ENCODE results near the gene KCNK2. TPM values are rescaled to one million over a fixed set of nuclear protein-coding genes. Genes with fewer than 3 reads are reported as not detected.

KCNK2 gene
- total RNA-seq, 1 experiment from 2014 or later: 0.44 TPM

DNA sequence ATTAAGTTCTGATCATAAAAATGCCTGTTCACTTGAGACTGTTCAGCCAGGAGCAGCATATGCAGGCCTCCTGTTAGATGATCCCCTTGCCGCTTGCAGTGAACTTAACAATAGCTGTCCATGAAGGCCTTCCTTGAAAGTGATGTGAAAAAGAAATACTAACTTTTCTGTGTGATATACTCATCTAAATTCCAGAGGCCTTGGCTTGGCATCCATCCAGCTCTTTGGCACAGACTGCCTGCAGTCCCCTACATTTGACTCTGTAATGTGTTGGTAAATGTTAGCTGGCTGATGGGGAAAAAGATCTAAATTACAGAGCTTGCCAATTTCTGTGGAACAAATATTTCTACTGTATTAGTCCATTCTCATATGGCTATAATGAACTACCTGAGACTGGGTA lies 73.7 kb downstream of the KCNK2 start:
- DNase-seq: no peak
- Histone ChIP-seq H3K9ac (ENCODE audit: extremely low read depth, insufficient read length, low read length) (no peak overlapping the region), H2AK5ac (ENCODE audit: insufficient read length, low read length) (no peak overlapping the region), H2BK120ac (ENCODE audit: low read depth, low read length, poor library complexity, severe bottlenecking) (no peak overlapping the region), H3K4me1 (ENCODE audit: insufficient read depth, low read length) (no peaks in the 10 kb centered on the region), H3K79me2 (ENCODE audit: insufficient read depth, low read length) (no peaks in the 10 kb centered on the region), H4K91ac (ENCODE audit: insufficient read length, low read depth, low read length) (no peak overlapping the region), H3K27me3 (ENCODE audit: insufficient read depth, low read length) (no peaks in the 10 kb centered on the region), H3K14ac (ENCODE audit: insufficient read depth, low read length) (no peak overlapping the region), H3K23me2 (ENCODE audit: insufficient read length, low read depth, low read length, poor library complexity, severe bottlenecking) (no peaks in the 10 kb centered on the region), H2BK20ac (ENCODE audit: low read depth, low read length, poor library complexity, severe bottlenecking) (no peak overlapping the region), H4K20me1 (ENCODE audit: control insufficient read depth, insufficient read depth, insufficient read length) (no peaks in the 10 kb centered on the region), H3K56ac (ENCODE audit: insufficient read length, low read depth, low read length) (no peak overlapping the region), H2BK15ac (ENCODE audit: low read depth, low read length) (no peak overlapping the region), H2BK12ac (ENCODE audit: insufficient read length, low read depth, low read length) (no peak overlapping the region), H3K9me3 (ENCODE audit: control insufficient read depth, low read depth, low read length) (no peaks in the 10 kb centered on the region), H4K5ac (ENCODE audit: insufficient read length, low read depth, low read length) (no peak overlapping the region), H3K4ac (ENCODE audit: low read depth, low read length) (no peak overlapping the region), H3K23ac (ENCODE audit: insufficient read length, low read depth, low read length) (no peak overlapping the region), H3K4me2 (ENCODE audit: insufficient read depth, insufficient read length, low read length) (no peak overlapping the region), H3T11ph (ENCODE audit: low read length) (no peak overlapping the region), H4K8ac (replicated peaks; ENCODE audit: insufficient read length, low read depth, low read length) (no peak overlapping the region), H2AFZ (ENCODE audit: low read length) (no peak overlapping the region), H3K18ac (ENCODE audit: insufficient read length, low read depth, low read length) (no peak overlapping the region), H2BK5ac (ENCODE audit: insufficient read length, low read length) (no peak overlapping the region), H3K79me1 (ENCODE audit: insufficient read depth, low read depth, low read length, poor library complexity, severe bottlenecking) (no peaks in the 10 kb centered on the region), H3K27ac (ENCODE audit: insufficient read length, low read depth, low read length) (no peak overlapping the region)
- Mint-ChIP-seq H3K4me3 (no peak overlapping the region), H3K27ac (no peak overlapping the region), H3K36me3 (ENCODE audit: insufficient read depth in 1 of 3, low read depth in 3 of 3) (no peaks in the 10 kb centered on the region; a peak in 1 of 7 replicates), H3K4me1 (peaks cover 6% of the 10 kb centered on the region in 2 experiments), H3K9me3 (no peaks in the 10 kb centered on the region; a peak in 1 of 5 replicates), H3K27me3 (ENCODE audit: low read depth) (no peaks in the 10 kb centered on the region)
- no peak for TF ChIP-seq CTCF (conservative IDR thresholded peaks at IDR 0.05)
- WGBS (ENCODE audit: extremely low coverage, insufficient read length, low lambda C conversion rate): no CpG with 5 or more reads among the region's 1 CpG
